ENCODE measurements around the gene ESR1.

GRCh38 chr6:152166497-152166896, 359.0 kb downstream of the ESR1 start:
- no peak for TF ChIP-seq EZH2 (IDR thresholded peaks at IDR 0.05; ENCODE audit: insufficient read depth, poor library complexity, severe bottlenecking)
- no peak for TF ChIP-seq EZH2phosphoT487 (IDR thresholded peaks at IDR 0.05; ENCODE audit: insufficient read depth, low read depth)
